GM21360 (cell line): ENCODE data around the gene PAFAH1B2.
A peak's percentile ranks its signal among the peaks of the same experiment; 100 is the strongest.

Source experiments
- ATAC-seq: cut with Tn5 transposase; IDR thresholded peaks from one replicate; pipeline ENCODE4 v1.9.1; 2021; ENCODE audit warnings: mild to moderate bottlenecking, moderate library complexity; ENCODE audit not compliant: unreplicated experiment

PAFAH1B2 gene

GRCh38 chr11:117187007-117187406 is 42.9 kb downstream of the PAFAH1B2 start:
- ATAC-seq = no peak

- ATAC-seq = no peak
Measured at GRCh38 chr11:117187428-117187798, 43.3 kb downstream of the PAFAH1B2 start.

GRCh38 chr11:117187799-117188481 is 43.9 kb downstream of the PAFAH1B2 start:
- ATAC-seq = no peak

- no peak for ATAC-seq
Measured at GRCh38 chr11:117188620-117189081, 44.6 kb downstream of the PAFAH1B2 start.

- ATAC-seq = peak; percentile 56
Measured at GRCh38 chr11:117189191-117189940, 45.3 kb downstream of the PAFAH1B2 start.

GRCh38 chr11:117189941-117190544 is 46.0 kb downstream of the PAFAH1B2 start:
- ATAC-seq = no peak

- ATAC-seq = no peak
Measured at GRCh38 chr11:117191680-117192400, 47.8 kb downstream of the PAFAH1B2 start.

- no peak for ATAC-seq
Measured at GRCh38 chr11:117192401-117192875, 48.4 kb downstream of the PAFAH1B2 start.

- ATAC-seq = no peak
Measured at GRCh38 chr11:117193130-117194020, 49.3 kb downstream of the PAFAH1B2 start.

GRCh38 chr11:117194267-117194666 is 50.2 kb downstream of the PAFAH1B2 start:
- no peak for ATAC-seq

- no peak for ATAC-seq
Measured at GRCh38 chr11:117195258-117195657, 51.2 kb downstream of the PAFAH1B2 start.

- no peak for ATAC-seq
Measured at GRCh38 chr11:117195761-117196160, 51.7 kb downstream of the PAFAH1B2 start.

- ATAC-seq = no peak
Measured at GRCh38 chr11:117197006-117197405, 52.9 kb downstream of the PAFAH1B2 start.

GRCh38 chr11:117197516-117198456 is 53.7 kb downstream of the PAFAH1B2 start:
- no peak for ATAC-seq

GRCh38 chr11:117198613-117199012 is 54.5 kb downstream of the PAFAH1B2 start:
- ATAC-seq = no peak

- no peak for ATAC-seq
Measured at GRCh38 chr11:117199053-117199915, 55.2 kb downstream of the PAFAH1B2 start, which contains the start of gene TAGLN. TAGLN (plus strand) TSS chr11:117199370; CDS start chr11:117203014, 3,644 bp downstream.

GRCh38 chr11:117199916-117200812 is 56.1 kb downstream of the PAFAH1B2 start:
- no peak for ATAC-seq
